ENCODE data around the gene SLC25A23. TPM values are rescaled to one million over a fixed set of nuclear protein-coding genes. Genes with fewer than 3 reads are reported as not detected.
A peak's percentile ranks its signal among the peaks of the same experiment; 100 is the strongest.

Gene SLC25A23
- total and polyA plus RNA-seq, 9 of the 15 experiments (the other 6 are each of a cell fraction or from before 2014, with no cell fraction given): 6.1 to 72.0 (median 26.6) TPM

DNA sequence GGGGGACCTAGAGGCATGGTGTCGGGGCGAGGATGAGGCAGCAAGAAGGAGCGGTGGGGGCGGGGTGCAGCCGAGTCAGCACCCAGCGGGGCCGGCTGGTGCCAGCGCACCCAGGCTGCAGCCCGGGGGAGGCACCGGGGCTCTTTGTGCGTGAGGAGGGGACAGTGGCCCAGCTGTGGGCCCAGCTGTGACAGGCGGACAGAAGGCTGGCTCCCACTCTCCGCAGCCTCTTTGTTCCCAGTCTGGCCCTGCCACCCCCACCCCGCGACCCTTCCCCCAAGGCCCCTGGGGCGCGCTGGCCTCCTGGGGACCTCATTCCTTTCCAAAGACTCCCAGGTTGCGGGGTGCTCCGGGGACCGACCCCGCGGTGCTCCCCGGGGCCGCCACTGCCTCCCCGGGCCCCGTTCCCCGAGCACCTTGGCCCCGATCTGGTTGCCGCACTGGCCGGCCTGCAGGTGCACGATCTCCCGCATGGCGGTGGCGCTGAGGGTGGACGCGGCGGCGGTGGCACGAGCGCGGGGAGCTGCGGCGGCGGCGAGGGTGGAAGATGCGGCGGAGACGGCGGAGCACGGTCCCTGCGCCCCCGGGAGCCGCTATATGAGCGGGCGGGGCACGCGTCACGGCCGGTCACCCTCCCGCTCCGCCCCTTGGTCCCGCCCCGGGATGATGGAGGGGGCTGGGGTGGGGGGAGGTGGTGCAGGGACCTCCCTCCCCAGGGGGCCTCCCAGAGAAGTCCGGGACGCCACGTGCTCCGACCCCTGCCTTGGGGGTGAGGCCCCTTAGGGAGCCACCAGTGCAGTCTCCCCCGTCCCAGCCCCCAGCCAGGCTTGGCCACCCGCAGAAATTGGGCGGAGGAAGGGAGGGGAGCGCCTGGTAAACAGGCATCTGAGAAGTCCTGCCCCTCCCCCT lies 42.4 kb upstream of the SLC25A23 start, which contains the start of gene TUBB4A (continued):
- TF ChIP-seq, protein P1, sequence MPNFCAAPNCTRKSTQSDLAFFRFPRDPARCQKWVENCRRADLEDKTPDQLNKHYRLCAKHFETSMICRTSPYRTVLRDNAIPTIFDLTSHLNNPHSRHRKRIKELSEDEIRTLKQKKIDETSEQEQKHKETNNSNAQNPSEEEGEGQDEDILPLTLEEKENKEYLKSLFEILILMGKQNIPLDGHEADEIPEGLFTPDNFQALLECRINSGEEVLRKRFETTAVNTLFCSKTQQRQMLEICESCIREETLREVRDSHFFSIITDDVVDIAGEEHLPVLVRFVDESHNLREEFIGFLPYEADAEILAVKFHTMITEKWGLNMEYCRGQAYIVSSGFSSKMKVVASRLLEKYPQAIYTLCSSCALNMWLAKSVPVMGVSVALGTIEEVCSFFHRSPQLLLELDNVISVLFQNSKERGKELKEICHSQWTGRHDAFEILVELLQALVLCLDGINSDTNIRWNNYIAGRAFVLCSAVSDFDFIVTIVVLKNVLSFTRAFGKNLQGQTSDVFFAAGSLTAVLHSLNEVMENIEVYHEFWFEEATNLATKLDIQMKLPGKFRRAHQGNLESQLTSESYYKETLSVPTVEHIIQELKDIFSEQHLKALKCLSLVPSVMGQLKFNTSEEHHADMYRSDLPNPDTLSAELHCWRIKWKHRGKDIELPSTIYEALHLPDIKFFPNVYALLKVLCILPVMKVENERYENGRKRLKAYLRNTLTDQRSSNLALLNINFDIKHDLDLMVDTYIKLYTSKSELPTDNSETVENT (CRISPR knock-in tag; IDR thresholded peaks at IDR 0.05): no peak
- TF ChIP-seq, protein P2, sequence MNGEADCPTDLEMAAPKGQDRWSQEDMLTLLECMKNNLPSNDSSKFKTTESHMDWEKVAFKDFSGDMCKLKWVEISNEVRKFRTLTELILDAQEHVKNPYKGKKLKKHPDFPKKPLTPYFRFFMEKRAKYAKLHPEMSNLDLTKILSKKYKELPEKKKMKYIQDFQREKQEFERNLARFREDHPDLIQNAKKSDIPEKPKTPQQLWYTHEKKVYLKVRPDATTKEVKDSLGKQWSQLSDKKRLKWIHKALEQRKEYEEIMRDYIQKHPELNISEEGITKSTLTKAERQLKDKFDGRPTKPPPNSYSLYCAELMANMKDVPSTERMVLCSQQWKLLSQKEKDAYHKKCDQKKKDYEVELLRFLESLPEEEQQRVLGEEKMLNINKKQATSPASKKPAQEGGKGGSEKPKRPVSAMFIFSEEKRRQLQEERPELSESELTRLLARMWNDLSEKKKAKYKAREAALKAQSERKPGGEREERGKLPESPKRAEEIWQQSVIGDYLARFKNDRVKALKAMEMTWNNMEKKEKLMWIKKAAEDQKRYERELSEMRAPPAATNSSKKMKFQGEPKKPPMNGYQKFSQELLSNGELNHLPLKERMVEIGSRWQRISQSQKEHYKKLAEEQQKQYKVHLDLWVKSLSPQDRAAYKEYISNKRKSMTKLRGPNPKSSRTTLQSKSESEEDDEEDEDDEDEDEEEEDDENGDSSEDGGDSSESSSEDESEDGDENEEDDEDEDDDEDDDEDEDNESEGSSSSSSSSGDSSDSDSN (IDR thresholded peaks at IDR 0.05; ENCODE audit: borderline replicate concordance in 1 of 2, low read depth in 2 of 2, low read length in 2 of 2): peak; percentile 43 to 74; a peak in 1 of 4 replicates
- TF ChIP-seq TEAD4 (IDR thresholded peaks at IDR 0.05; ENCODE audit: low read length) (no peak), TEAD4 (CRISPR knock-in tag; IDR thresholded peaks at IDR 0.05; ENCODE audit: borderline replicate concordance) (no peak), SAP30 (IDR thresholded peaks at IDR 0.05; ENCODE audit: borderline replicate concordance, insufficient read depth, low read depth, low read length, poor library complexity, severe bottlenecking) (peak; percentile 20), PHF8 (IDR thresholded peaks at IDR 0.05; ENCODE audit: borderline replicate concordance, low read length) (peak; percentile 22; the same call in 1 of the 2 replicates), CREB1 (IDR thresholded peaks at IDR 0.05) (no peak), CREB1 (CRISPR knock-in tag; IDR thresholded peaks at IDR 0.05) (peak; percentile 37; the same call in 1 of the 2 replicates), CREM (IDR thresholded peaks at IDR 0.05; ENCODE audit: low read depth) (peak; percentile 35; the same call in 1 of the 2 replicates), ZFX (CRISPR knock-in tag; IDR thresholded peaks at IDR 0.05) (peak; percentile 33; the same call in 1 of the 2 replicates), FIP1L1 (IDR thresholded peaks at IDR 0.05; ENCODE audit: low read depth, low read length, poor library complexity, severe bottlenecking) (peak; percentile 52), ZNF75A (CRISPR knock-in tag; IDR thresholded peaks at IDR 0.05) (no peak), FOXA3 (CRISPR knock-in tag; conservative IDR thresholded peaks at IDR 0.05 in 1 of 2, IDR thresholded peaks at IDR 0.05 in 1 of 2) (no peak), FUS (optimal IDR thresholded peaks at IDR 0.05; ENCODE audit: low read depth, low read length) (no peak), NRF1 (conservative IDR thresholded peaks at IDR 0.05 in 1 of 2, IDR thresholded peaks at IDR 0.05 in 1 of 2) (peak in 1 of 2 experiments; percentile 15; a peak in 1 of 4 replicates), HNRNPUL1 (IDR thresholded peaks at IDR 0.05; ENCODE audit: low read length) (no peak)
- TF ChIP-seq, protein P3, sequence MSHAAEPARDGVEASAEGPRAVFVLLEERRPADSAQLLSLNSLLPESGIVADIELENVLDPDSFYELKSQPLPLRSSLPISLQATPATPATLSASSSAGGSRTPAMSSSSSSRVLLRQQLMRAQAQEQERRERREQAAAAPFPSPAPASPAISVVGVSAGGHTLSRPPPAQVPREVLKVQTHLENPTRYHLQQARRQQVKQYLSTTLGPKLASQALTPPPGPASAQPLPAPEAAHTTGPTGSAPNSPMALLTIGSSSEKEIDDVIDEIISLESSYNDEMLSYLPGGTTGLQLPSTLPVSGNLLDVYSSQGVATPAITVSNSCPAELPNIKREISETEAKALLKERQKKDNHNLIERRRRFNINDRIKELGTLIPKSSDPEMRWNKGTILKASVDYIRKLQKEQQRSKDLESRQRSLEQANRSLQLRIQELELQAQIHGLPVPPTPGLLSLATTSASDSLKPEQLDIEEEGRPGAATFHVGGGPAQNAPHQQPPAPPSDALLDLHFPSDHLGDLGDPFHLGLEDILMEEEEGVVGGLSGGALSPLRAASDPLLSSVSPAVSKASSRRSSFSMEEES (CRISPR knock-in tag; IDR thresholded peaks at IDR 0.05): no peak
- TF ChIP-seq, protein P4, sequence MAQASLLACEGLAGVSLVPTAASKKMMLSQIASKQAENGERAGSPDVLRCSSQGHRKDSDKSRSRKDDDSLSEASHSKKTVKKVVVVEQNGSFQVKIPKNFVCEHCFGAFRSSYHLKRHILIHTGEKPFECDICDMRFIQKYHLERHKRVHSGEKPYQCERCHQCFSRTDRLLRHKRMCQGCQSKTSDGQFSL (CRISPR knock-in tag; IDR thresholded peaks at IDR 0.05): peak; percentile 49
- TF ChIP-seq, protein P4 (tag; IDR thresholded peaks at IDR 0.05): no peak

All from K562 (cell line).